Activated CD8-positive, alpha-beta memory T cell treated with anti-CD3 and anti-CD28 coated beads, Interleukin-2, amount 50 U/mL, for 48 hours (primary cell): Measurements from ENCODE around the gene MCM5.
"Not testable (repeated sequence)": the region's sequence is repeated elsewhere in the genome, so short reads cannot be mapped to it uniquely, and the experiment has no call there.

Experiments used
- DNase-seq: peaks from one replicate; pipeline ENCODE4 v3.0.0-alpha.2; 2020

The MCM5 gene

GRCh38 chr22:35435201-35435740 is 35.3 kb downstream of the MCM5 start:
- no peak for DNase-seq

DNA sequence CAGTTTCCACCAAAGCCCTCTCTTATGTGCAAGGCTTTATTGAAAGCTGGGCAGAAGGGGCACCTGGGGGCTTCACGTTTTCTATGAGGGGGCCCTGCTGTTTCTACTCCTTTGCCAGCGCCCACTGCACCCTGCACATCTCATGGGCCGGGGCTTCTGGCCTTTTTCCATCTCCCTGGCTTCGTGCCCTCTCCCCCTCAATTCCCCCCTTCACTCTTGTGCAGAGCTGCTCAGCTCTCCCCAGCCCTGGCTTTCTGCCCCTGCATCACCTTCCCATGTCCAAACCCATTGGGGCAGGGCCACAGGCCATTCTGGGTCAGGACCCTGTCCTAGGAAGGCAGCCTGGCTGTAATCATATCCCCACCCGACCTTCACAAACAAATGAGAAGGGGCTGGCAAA is 36.5 kb downstream of the MCM5 start:
- no peak for DNase-seq

- peak; percentile 66 for DNase-seq
Observed at GRCh38 chr22:35437049-35437448, 37.1 kb downstream of the MCM5 start.

- DNase-seq, result not testable (repeated sequence)
Observed at GRCh38 chr22:35438673-35439364, 38.9 kb downstream of the MCM5 start.

GRCh38 chr22:35439365-35439717 is 39.4 kb downstream of the MCM5 start:
- no peak for DNase-seq

DNA sequence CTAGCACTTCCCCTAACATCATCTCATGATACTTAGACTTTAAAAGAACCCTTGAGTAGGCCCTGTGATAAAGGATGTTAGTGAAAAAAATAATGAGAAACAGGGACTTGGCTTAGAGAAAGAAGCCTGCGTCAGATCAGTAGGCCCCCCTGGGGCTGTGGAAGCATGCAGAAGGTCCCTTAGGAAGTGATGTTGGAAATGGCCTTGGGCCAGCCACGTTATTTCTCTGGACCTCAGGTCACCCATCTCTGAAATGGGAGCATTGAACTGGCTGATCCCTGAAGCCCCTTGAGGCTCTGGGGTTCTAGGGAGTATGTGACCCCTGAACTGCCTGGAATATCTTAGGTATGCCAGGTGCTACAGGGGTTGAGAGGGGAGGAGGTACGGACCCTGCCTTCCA is 40.2 kb downstream of the MCM5 start:
- no peak for DNase-seq

- DNase-seq, result no peak
Observed at GRCh38 chr22:35441489-35442100, 41.7 kb downstream of the MCM5 start.

GRCh38 chr22:35442471-35442870 is 42.5 kb downstream of the MCM5 start:
- DNase-seq, result no peak

DNA sequence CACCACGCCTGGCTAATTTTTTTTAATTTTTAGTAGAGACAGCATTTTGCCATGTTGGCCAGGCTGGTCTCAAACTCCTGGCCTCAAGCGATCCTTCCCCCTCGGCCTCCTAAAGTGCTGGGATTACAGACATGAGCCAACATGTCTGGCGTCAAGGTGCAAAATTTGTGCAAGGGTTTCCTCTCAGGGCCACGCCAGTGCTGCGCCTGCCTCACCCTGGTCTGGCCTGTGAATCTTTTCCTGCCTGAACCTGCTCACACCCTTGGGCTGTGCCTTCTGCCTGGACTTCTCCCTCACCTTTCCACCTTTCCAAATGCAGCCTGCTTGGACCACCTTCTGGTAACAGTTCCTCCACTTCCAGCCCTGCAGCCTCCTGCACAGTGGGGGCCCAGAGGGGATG is 43.4 kb downstream of the MCM5 start:
- no peak for DNase-seq

DNA sequence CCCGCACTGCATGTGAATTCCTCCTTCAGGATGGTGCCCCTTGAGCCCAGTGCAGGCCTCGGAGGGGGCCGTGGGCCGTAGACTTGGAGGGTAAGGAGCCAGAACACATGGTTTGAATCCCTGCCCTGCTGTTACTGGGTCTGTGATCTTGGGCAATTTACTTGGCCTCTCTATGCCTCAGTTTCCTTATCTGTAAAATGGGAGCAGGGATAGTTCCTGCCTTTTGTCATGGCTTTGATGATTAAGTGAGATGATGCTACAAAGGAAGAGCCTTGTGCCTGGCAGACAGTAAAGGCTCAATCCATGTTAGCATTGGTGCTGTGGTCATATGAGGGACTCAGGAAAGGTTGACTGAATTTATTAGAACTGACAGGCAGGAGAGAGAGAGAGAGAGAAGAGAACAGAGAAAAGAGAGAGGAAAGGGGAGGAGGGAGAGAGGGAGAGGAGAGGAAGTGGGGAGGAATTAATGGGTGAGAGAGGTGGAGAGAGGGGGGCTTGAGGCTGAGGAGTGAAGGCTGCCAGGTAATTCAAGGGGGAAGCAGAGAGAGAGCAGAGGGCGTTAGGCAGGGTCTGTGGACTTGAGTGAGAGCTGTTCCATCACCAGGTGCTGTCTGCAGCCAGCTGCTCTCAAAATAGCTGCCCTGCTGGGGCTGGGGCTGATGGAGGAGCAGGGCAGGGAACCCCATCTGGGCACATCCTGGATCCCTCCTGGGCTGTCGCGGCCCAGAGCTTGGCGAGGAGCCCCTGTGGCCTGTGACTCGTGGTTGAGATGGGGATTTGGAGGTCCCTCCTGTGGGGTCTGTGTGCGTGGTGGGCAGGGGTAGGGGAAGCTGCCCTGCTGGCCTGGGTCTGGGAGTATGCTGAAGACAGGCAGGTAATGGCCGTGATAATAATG is 44.1 kb downstream of the MCM5 start:
- DNase-seq, result no peak

DNA sequence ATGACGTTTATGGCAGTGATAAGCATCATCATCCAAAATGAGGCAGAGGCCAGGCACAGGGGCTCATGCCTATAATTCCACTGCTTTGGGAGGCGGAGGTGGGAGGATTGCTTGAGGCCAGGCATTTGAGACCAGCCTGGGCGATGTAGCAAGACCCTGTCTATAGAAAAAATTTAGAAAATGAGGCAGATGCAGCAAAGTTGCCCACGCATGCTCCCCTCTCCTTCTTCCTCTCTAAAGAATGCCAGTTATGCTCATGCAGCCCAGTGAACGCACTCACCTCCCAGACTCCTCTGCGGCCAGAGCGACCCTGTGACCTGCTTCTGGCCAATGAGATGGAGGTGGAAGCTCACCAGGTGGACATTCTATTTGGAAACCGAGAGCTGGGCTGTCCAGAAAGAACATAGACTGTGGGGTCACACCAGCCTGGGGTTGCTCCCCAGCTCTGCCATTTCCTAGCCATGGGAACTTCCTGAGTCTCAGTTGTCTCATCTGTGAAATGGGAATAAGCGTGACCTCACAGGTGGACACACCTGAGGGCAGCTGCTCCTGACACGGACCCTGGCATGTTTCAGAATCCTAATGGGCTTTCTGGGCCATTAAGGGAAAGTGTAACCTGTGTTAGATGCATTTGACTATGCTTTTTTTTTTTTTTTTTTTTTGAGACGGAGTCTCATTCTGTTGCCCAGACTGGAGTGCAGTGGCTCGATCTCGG is 44.9 kb downstream of the MCM5 start:
- no peak for DNase-seq

GRCh38 chr22:35445933-35446332 is 46.0 kb downstream of the MCM5 start:
- no peak for DNase-seq

DNA sequence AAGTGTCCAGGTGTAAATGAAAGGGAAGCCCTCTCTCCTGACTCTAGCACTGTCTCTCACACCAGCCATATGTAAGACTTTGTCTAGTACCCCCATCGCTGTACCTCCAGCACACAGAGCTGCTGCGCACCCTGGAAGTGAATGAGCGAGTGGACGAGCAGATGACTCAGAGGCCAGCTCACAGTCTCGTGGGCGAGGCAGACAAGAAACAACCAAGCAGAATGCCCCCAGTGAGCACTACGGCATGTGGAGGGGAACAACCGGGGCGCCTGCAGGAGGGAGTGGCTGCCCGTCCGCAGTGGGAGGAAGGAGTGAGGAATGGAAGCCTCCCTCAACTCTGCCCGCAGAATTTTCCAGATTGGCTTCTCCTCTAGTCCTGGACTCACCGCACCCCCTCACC is 46.4 kb downstream of the MCM5 start:
- DNase-seq, result no peak

DNA sequence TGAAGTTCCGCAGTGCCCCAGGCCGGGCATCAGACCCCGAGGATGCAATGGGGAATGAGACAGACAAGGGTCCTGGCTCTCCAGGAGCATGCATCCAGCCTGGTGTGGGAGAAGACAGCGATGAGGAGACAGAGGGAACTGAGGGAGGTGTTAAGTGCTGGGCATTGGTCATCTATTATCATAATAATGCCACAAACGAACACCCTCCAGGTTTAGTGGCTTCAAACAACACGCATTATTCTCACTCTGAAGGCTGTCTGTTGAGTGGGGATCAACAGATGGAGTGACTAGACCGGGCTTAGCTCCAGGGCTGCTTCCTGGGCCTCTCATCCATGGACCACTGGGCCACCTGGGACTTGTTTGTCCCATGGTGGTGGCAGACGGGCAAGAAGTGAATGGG is 48.6 kb downstream of the MCM5 start:
- no peak for DNase-seq

GRCh38 chr22:35449829-35450689 is 50.1 kb downstream of the MCM5 start:
- DNase-seq, result no peak

DNA sequence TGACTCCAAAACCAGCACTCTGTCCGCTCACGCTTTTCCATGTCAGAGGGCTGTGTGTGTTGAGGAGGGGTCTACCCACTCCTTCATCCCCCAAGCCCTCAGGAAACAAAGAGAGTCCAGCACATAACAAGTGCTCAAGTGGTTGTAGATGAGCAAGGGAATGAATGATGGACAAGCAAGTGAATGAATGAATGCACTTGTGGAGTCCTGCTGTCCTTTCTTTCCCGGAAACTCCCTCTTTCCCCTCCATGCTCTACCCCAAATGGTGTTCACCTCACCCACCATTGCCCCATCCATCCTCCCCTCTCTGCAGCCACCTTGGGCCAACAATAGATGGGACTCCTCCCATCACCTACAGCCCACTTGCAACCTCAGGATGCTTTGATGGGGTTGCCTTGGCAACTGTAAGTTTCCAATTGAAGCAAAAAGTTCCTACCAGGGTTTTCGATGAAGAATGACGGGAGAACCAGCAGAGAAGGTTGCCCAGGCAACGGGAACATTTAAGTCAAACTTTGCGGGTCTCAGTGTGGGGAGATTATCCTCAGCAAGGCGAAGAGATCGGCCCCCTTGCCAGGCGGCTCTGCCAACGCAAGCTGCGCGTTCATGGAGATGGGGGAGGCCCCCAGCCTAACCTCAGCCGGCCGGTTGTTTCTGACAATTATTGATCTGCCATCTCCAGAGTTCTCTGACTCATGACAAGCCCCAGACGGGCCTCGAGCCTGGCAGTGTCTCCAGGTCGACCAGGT is 51.1 kb downstream of the MCM5 start:
- DNase-seq, result no peak

GRCh38 chr22:35451592-35451991 is 51.7 kb downstream of the MCM5 start:
- no peak for DNase-seq

- DNase-seq, result no peak
Observed at GRCh38 chr22:35452351-35452781, 52.4 kb downstream of the MCM5 start.

GRCh38 chr22:35452810-35453743 is 53.1 kb downstream of the MCM5 start:
- no peak for DNase-seq
